CD4-positive, alpha-beta T cell treated with Interleukin-10 for 1 hour (primary cell): ENCODE results near the gene KCNMA1.

Source experiments
- DNase-seq: peaks from one replicate; pipeline ENCODE4 v3.0.0-alpha.2; 2020

KCNMA1 gene

GRCh38 chr10:77286531-77287508 lies 350.8 kb downstream of the KCNMA1 start:
- DNase-seq, result no peak

GRCh38 chr10:77285529-77286182 lies 352.0 kb downstream of the KCNMA1 start:
- DNase-seq, result no peak

GRCh38 chr10:77284797-77285196 lies 352.8 kb downstream of the KCNMA1 start:
- no peak for DNase-seq

GRCh38 chr10:77283326-77283725 lies 354.3 kb downstream of the KCNMA1 start:
- DNase-seq, result no peak

- DNase-seq, result no peak
Observed at GRCh38 chr10:77282163-77282562, 355.4 kb downstream of the KCNMA1 start.

- no peak for DNase-seq
Observed at GRCh38 chr10:77281719-77282118, 355.9 kb downstream of the KCNMA1 start.

- DNase-seq, result peak; percentile 2
Observed at GRCh38 chr10:77279207-77279606, 358.4 kb downstream of the KCNMA1 start.

- no peak for DNase-seq
Observed at GRCh38 chr10:77274046-77274795, 363.4 kb downstream of the KCNMA1 start.

- no peak for DNase-seq
Observed at GRCh38 chr10:77269163-77269562, 368.4 kb downstream of the KCNMA1 start.

- DNase-seq, result no peak
Observed at GRCh38 chr10:77268721-77269120, 368.9 kb downstream of the KCNMA1 start.

- DNase-seq, result no peak
Observed at GRCh38 chr10:77267703-77268675, 369.6 kb downstream of the KCNMA1 start.

- DNase-seq, result no peak
Observed at GRCh38 chr10:77266242-77266641, 371.4 kb downstream of the KCNMA1 start.

- no peak for DNase-seq
Observed at GRCh38 chr10:77264527-77264926, 373.1 kb downstream of the KCNMA1 start.

GRCh38 chr10:77264107-77264506 lies 373.5 kb downstream of the KCNMA1 start:
- DNase-seq, result peak; percentile 8

GRCh38 chr10:77263700-77264099 lies 373.9 kb downstream of the KCNMA1 start:
- DNase-seq, result no peak

GRCh38 chr10:77261146-77261545 lies 376.5 kb downstream of the KCNMA1 start:
- DNase-seq, result no peak

GRCh38 chr10:77259171-77259874 lies 378.3 kb downstream of the KCNMA1 start:
- no peak for DNase-seq

GRCh38 chr10:77256346-77256745 lies 381.3 kb downstream of the KCNMA1 start:
- DNase-seq, result no peak

GRCh38 chr10:77253556-77254064 lies 384.0 kb downstream of the KCNMA1 start:
- DNase-seq, result no peak

- DNase-seq, result no peak
Observed at GRCh38 chr10:77253147-77253545, 384.5 kb downstream of the KCNMA1 start.
